GM18498 (cell line): ENCODE results near the gene IGFBP1.

Source experiments
- ATAC-seq: cut with Tn5 transposase; IDR thresholded peaks from one replicate; pipeline ENCODE4 v1.9.1; 2021; ENCODE audit warnings: mild to moderate bottlenecking, moderate library complexity; ENCODE audit not compliant: unreplicated experiment

Gene IGFBP1

GRCh38 chr7:45898222-45898621 lies 9.9 kb downstream of the IGFBP1 start:
- ATAC-seq, result no peak

GRCh38 chr7:45901566-45901965 lies 13.3 kb downstream of the IGFBP1 start:
- no peak for ATAC-seq

- ATAC-seq, result no peak
These were observed 14.5 kb downstream of the IGFBP1 start for GRCh38 chr7:45902820-45903219.

- ATAC-seq, result no peak
These were observed 21.3 kb downstream of the IGFBP1 start for GRCh38 chr7:45909561-45909960.

GRCh38 chr7:45910855-45911254 lies 22.6 kb downstream of the IGFBP1 start:
- ATAC-seq, result no peak

- ATAC-seq, result no peak
These were observed 23.0 kb downstream of the IGFBP1 start for GRCh38 chr7:45911311-45911710.

GRCh38 chr7:45912972-45913371 lies 24.7 kb downstream of the IGFBP1 start:
- no peak for ATAC-seq

- ATAC-seq, result no peak
These were observed 26.6 kb downstream of the IGFBP1 start for GRCh38 chr7:45914911-45915310.

- ATAC-seq, result no peak
These were observed 27.3 kb downstream of the IGFBP1 start for GRCh38 chr7:45915606-45916005.

GRCh38 chr7:45917064-45917463 lies 28.8 kb downstream of the IGFBP1 start:
- no peak for ATAC-seq

- peak; percentile 73 for ATAC-seq
These were observed 29.4 kb downstream of the IGFBP1 start for GRCh38 chr7:45917658-45918057.

GRCh38 chr7:45918556-45918955 lies 30.3 kb downstream of the IGFBP1 start:
- no peak for ATAC-seq

GRCh38 chr7:45919231-45919784 lies 31.0 kb downstream of the IGFBP1 start:
- no peak for ATAC-seq

GRCh38 chr7:45919993-45920459 lies 31.7 kb downstream of the IGFBP1 start:
- no peak for ATAC-seq

- ATAC-seq, result peak; percentile 42
These were observed 32.5 kb downstream of the IGFBP1 start, which contains the start of gene IGFBP3 for GRCh38 chr7:45920502-45921380. Gene IGFBP3 (minus strand): TSS chr7:45921272. CDS start chr7:45921140, 132 bp downstream.

GRCh38 chr7:45921381-45921698 lies 33.1 kb downstream of the IGFBP1 start:
- no peak for ATAC-seq

- ATAC-seq, result no peak
These were observed 33.6 kb downstream of the IGFBP1 start for GRCh38 chr7:45921699-45922519.

GRCh38 chr7:45922810-45923209 lies 34.5 kb downstream of the IGFBP1 start:
- no peak for ATAC-seq

- no peak for ATAC-seq
These were observed 35.0 kb downstream of the IGFBP1 start for GRCh38 chr7:45923290-45923689.

GRCh38 chr7:45923818-45924217 lies 35.5 kb downstream of the IGFBP1 start:
- ATAC-seq, result no peak

- no peak for ATAC-seq
These were observed 36.0 kb downstream of the IGFBP1 start for GRCh38 chr7:45924283-45924682.

GRCh38 chr7:45927721-45928120 lies 39.4 kb downstream of the IGFBP1 start:
- no peak for ATAC-seq
